Kidney epithelial cell (primary cell): ENCODE measurements around the gene TFAP2E. TPM values are rescaled to one million over a fixed set of nuclear protein-coding genes. Genes with fewer than 3 reads are reported as not detected.

Experiments used
- DNase-seq: peaks from one replicate; pipeline ENCODE4 v3.0.0-alpha.2; 2010; ENCODE audit warnings: low read depth
- H3K27me3 ChIP-seq: 2 replicates; pipeline ENCODE4 v1.6.0; 2011; ENCODE audit warnings: low read length; ENCODE audit not compliant: control insufficient read depth, insufficient read depth
- H3K36me3 ChIP-seq: 2 replicates; pipeline ENCODE4 v1.5.1; 2011; ENCODE audit warnings: low read length; ENCODE audit not compliant: control insufficient read depth, insufficient read depth
- H3K4me3 ChIP-seq: 2 replicates; pipeline ENCODE4 v1.5.1; 2011; ENCODE audit warnings: low read depth, mild to moderate bottlenecking, control low read depth, low read length
- CTCF ChIP-seq: IDR thresholded peaks from 2 replicates; pipeline ENCODE4 v1.5.1; 2011; ENCODE audit warnings: mild to moderate bottlenecking, moderate library complexity, low read length, control low read depth, inconsistent platforms; ENCODE audit not compliant: insufficient read depth, poor library complexity, severe bottlenecking
- total RNA-seq: library from RNA; depleted of rRNA; stranded (reverse); fragments of >200 nt; gene quantifications from 2 replicates; pipeline ENCODE4 v1.2.3, GENCODE V29; 2015

The TFAP2E gene
- total RNA-seq, 1 donor from 2014 or later, result 0.67 TPM

GRCh38 chr1:35557611-35558373, 15.3 kb upstream of the TFAP2E start, which contains the start of gene NCDN:
NCDN (plus strand) TSS chr1:35557799; CDS start chr1:35558191, 392 bp downstream.
- no peaks in the 10 kb centered on the region for H3K36me3 ChIP-seq
- DNase-seq, result peak; percentile 88
- H3K27me3 ChIP-seq, result no peaks in the 10 kb centered on the region
- no peak for TF ChIP-seq CTCF
- H3K4me3 ChIP-seq, result peak within 1 kb of the TSS; percentile 80

- no peaks in the 10 kb centered on the region for H3K36me3 ChIP-seq
- TF ChIP-seq CTCF, result no peak
- no peaks in the 10 kb centered on the region for H3K27me3 ChIP-seq
- H3K4me3 ChIP-seq, result peak overlapping the region; percentile 80
- no peak for DNase-seq
Observed at GRCh38 chr1:35558374-35559316, 14.5 kb upstream of the TFAP2E start.

GRCh38 chr1:35559317-35559944, 13.7 kb upstream of the TFAP2E start:
- no peak overlapping the region for H3K4me3 ChIP-seq
- H3K27me3 ChIP-seq, result no peaks in the 10 kb centered on the region
- no peak for TF ChIP-seq CTCF

GRCh38 chr1:35560256-35561225, 12.6 kb upstream of the TFAP2E start:
- no peak for DNase-seq
- no peaks in the 10 kb centered on the region for H3K36me3 ChIP-seq
- no peaks in the 10 kb centered on the region for H3K27me3 ChIP-seq
- H3K4me3 ChIP-seq, result no peak overlapping the region
- TF ChIP-seq CTCF, result no peak

More at GRCh38 chr1:35559317-35559944, 13.7 kb upstream of the TFAP2E start:
- H3K36me3 ChIP-seq, result no peaks in the 10 kb centered on the region
- no peak for DNase-seq
